ENCODE results near the gene BCAP29.
"Not testable (repeated sequence)": the region's sequence is repeated elsewhere in the genome, so short reads cannot be mapped to it uniquely, and the experiment has no call there.

Gene BCAP29

DNA sequence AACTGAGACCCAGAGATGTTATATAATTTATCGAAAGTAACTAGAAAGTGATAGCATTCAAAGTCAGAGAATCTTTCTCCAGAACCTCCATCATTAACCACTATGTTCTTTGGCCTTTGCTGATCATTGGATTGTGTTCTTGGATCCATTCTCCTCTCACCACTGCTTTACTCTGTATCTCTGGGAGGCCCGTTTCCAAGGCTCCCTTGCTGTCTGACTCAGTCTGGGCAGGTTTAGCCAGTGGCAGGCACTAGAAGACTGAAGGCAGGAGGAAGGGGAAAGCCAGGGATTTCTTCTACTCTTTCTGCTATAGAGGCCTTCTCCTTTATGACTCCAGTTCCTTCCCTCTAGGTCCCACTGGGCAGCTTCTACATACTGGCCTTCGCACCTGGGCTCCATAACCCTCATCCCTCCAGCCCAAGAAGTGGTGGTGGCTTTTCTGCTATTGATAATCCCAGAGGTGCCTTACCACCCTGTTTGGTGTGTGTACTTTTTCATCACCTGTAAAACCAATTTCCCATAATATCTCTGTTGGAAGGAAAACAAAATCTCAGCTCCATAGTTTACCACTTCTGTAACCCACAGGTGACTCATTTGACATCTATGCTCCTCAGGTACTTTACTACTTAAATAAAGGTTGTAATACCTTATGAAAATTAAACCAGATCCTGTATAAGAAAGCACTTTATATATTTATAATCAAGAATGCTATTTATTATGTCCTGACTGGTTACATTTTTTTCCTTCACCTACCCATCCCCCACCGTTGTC, 36.0 kb downstream of the BCAP29 start:
- DNase-seq (ENCODE audit: low read depth in 1 of 2, low spot score in 1 of 2): no peak

DNA sequence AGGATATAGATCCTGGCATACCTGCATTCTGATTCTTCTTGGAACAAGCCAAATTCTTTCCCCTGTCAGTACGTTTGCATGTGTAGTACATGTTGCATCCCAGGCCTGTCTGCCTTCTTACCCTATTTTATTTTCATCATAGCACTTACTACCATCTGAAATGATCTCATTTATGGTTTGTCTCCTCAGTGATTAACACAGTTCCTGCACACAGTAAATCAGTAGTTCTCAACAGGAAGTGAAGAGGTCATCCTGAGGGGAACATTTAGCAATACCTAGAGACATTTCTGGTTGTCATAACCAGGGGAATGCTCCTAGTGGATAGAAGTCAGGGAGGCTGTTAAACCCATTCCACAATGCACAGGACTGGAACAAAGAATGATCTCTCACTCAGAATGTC, 42.4 kb downstream of the BCAP29 start:
- no peak for DNase-seq (ENCODE audit: low read depth in 1 of 2, low spot score in 1 of 2)

DNA sequence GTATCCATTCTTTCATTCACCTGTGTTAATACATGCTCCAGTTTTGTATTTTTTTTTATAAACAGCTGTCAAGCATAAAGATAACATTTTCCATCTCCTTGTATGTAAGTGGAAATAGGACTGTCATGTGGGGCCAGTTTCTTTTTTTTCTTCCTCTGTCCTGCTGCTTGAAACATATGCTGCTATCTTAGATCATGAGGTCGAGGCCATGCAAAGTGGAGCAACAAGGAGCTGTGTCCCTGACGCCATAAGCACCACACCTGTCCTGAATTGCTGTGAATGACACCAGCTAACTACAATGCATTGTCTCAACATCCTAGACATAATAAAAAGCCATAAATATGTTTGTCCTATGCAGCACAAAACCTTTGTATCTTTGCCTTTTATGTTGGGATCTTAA, 42.8 kb downstream of the BCAP29 start:
- DNase-seq (ENCODE audit: low read depth in 1 of 2, low spot score in 1 of 2): no peak

DNA sequence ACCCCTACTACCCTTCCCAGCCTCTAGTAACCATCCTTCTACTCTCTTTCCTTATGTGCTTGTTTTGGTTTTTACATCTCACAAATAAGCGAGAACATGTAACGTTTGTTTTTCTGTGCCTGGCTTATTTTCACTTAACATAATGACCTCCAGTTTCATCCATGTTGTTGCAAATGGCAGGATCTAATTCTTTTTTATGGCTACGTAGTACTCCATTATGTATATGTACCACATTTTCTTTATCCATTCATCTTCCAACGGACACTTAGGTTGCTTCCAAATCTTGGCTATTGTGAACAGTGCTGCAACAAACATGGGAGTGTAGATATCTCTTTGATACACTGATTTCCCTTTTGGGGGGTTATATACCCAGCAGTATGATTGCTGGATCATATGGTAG, 47.0 kb downstream of the BCAP29 start:
- no peak for DNase-seq (ENCODE audit: low read depth in 1 of 2, low spot score in 1 of 2)

DNA sequence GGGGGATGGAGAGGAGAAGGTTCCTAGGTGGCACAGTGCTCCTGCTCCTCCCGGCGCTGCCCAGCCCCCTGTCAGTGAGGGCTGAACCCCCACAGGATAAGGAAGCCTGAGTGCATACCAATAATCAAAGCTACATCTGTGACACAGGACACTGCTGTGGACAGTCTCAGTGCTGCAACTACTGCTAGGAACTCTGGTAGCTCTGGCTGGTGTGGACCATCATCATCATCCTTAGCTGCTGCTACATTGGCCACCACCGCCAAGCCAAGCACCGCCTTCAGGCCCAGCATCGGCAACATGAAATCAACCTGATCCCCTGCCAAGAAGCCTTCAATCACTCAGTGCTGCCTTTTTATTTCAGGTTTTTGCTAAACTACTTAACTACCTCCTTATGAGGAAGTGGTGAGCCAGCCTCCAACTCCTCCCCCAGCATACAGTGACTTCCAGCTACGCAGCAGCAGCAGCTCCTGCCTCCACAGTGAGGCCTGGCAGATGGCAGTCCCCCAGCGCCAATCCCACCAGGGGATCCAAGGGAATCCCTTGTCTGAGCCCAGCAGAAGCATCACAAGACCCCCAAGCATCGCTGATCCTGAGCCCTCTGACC, 48.5 kb downstream of the BCAP29 start:
- DNase-seq (ENCODE audit: low read depth in 1 of 2, low spot score in 1 of 2): no peak

DNA sequence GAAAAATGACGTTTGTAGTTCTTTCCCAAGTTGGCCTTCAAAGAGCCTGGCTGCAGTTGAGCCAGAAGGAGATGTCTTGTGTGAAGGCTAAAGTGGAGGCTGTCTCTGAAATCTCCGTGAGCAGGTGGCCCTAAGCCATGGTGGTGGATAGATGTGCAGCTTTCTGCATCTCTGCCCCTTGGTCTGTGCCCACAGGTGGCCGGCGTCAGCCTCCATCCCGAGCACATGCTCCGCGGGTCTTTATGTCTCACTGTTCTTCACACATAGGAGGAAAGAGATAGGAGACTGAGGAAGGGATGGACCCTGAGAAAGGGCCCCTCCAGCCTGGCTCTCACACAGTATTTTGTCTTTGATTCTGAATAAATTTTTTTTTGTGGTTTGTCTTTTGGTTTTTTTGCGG, 50.3 kb downstream of the BCAP29 start:
- DNase-seq (ENCODE audit: low read depth in 1 of 2, low spot score in 1 of 2): no peak

DNA sequence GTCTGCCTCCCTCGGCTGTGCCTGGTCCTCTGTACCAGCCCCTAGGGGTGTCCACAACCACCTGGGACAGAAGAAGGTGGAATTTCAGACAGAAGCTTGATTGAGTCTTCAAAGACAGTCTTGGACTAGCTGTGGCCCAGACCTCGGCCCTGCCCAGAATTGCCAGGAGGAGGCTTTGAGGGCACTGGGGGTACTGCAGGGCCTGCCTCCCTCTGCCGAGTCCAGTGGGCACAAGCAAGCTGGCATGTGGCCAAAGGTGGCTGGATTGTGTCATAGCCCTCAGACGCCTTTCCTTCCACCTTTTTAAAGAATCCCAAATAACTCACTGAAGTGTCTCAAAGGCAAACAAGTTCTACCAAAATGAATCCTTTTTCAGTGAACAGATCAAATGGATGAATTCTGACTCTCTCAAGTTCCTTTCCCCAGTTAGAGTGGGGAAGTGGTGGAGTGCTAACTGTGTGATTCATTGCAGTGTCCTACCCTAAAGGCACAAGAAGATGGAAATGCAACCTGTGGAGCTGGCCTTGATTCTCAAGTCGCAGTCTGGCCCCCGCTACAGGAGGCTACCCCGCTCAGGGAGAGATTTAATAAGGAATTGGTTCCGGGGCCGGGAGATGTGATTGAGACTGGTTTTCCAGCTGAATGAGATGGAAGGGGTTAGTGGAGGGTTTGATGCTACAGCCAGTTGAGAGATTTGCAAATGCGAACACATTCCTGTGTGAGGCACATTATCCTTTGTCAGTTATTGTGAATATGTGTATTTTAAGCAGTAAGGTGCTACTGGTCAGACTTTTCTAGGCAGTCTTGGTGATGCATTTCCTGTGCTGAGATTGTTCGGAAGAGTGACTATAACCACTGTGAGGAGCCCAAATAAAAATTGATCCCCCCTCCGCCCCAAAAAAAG, 51.8 kb downstream of the BCAP29 start:
- DNase-seq (ENCODE audit: low read depth in 1 of 2, low spot score in 1 of 2): no peak

DNA sequence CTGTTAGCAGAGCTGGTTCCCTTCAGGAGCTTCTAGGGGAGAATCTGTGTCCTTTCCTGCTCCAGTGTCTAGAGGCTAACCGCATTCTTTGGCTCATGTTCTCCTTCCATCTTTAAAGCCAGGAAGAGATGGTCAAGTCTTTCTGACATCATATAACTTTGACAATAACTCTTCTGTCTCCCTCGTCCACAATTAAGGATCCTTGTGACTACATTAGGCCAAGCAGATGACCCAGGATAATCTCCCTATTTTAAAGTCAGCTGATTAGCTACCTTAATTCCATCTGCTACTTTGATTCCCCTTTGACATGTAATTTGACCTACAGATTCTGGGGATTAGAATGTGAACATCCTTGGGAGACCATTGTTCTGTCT, 52.4 kb downstream of the BCAP29 start:
- no peak for DNase-seq (ENCODE audit: low read depth in 1 of 2, low spot score in 1 of 2)

DNA sequence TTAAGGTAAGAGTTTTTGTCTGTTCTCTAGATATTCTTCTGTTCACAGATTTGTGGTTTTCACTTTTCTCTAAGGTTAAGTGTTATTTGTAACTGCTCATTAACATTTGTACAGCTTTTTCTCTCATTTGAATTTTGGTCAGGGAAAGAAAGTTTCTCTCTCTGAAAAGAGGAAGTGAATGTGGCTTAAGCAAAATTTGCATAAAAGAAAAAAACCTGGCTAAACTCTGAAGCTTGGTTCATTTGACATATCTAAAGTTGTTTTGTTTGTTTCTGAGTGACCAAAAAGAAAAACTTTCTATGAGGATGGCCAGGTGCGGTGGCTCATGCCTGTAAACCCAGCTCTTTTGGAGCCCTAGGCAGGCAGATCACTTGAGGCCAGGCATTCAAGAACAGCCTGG, 58.5 kb downstream of the BCAP29 start:
- DNase-seq (ENCODE audit: low read depth in 1 of 2, low spot score in 1 of 2): no peak

DNA sequence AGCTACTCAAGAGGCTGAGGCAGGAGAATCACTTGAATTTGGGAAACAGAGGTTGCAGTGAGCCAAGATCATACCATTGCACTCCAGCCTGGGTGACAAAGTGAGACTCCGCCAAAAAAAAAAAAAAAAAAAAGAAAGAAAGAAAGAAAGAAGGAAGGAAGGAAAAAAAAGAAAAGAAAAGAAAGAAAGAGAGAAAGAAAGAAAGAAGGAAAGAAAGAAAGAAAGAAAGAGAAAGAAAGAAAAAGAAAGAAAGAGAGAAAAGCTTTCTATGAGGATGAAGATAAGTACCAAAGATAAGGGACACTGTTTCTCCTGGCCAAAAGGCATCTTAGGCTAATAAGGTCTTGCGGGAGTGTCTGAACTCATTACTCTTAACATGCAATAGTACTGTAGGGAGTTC, 59.0 kb downstream of the BCAP29 start:
- not testable (repeated sequence) for DNase-seq (ENCODE audit: low read depth in 1 of 2, low spot score in 1 of 2)

DNA sequence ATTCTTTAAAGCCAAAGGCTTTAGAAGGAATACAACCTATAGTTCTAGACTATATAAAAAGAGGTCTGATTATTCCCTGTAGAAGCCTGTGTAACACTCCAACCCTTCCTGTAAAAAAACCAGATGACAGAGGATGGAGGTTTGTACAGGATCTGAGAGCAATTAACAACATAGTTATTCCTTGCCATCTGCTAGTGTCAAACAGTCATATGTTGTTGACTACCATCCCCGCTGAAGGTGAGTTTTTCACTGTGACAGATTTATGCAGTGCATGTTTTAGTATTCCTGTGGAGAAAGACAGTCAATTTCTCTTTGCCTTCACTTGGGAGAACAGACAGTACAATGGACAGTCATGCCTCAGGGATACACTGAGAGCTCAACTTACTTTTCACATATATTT, 61.6 kb downstream of the BCAP29 start:
- DNase-seq (ENCODE audit: low read depth in 1 of 2, low spot score in 1 of 2): no peak

DNA sequence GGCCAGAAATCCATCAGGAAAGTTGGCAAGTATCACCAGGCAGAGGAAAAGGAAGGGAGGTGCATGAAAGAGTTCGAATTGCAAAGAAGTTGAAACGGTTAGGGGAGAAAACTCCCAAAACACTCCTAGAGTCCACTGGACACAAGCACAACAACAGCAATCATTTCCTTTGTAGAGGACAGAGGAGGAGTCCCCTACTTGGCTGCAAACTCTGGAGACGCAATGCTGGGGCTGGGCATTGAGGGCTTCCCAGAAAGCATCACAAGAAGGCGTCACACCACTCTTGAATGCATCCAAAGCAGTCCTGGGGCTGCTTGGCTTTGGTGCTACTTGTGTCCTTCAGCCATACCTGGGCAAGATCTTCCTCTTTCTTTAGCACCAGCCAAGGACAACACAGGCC, 62.5 kb downstream of the BCAP29 start:
- DNase-seq (ENCODE audit: low read depth in 1 of 2, low spot score in 1 of 2): no peak

DNA sequence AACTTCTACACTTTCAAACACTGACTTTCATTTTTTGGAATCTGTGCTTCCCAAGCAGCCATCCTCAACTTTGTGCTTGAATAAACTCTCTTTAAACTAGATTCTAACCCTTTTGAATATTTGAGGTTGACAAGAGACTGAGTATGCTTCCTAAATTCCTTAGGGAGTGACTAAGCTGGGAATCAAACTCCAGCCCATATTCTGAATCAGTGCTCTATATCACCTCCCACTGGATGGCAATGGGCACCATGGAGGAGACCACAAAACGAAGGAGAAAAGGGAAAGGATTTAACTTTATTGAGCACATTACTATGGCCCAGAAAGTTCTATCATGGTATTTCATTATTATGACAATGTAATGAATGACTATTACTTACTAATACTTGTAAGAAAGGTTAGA, 63.4 kb downstream of the BCAP29 start:
- DNase-seq (ENCODE audit: low read depth in 1 of 2, low spot score in 1 of 2): no peak

DNA sequence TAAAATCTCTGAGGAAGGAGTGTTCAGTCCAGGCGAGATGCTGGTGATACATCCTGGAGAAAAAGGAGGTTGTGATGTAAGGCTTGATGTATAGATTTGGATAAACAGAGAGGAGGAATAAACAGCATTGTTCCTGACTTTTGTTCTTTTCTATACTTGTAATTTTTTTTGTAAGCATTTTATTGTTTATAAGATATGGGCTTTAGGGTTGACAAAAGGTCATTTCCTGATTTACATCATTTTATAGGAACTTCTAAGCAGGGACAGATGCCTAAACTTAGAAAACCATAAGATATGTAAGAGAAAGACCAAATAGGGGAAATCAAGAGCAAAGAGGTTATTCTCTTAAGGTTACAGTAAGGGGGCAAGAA, 63.9 kb downstream of the BCAP29 start:
- DNase-seq (ENCODE audit: low read depth in 1 of 2, low spot score in 1 of 2): no peak

DNA sequence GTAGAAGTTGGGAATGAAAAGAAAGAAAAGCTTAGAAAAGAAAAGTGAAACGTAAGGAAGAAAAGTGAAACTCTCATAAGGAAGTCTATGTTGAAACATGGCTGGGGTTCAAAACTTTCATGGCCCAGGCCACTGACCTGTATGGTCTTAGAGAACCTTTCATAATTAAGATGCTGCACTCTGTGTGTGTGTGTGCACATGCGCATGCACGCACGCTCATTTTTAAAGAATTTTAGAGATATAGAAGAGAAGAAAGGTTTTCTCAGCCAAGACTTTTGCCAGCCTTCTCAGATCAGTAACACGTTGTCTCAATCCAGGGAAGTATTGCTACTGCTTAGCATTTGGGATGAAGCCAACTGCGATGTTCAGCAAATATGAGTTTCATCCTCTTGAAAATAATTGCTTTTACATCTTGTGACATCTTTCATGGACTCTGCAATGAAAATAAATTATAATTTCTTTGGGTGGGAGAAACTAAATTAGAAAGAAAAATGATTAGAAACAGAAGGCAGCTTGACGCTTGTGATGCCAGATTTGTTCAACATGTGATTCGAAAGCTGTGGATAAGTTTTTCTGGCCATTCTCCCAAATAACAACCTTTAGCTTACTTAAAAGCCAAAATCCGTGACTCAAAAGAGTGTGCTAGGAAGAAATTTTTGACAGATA, 64.4 kb downstream of the BCAP29 start:
- no peak for DNase-seq (ENCODE audit: low read depth in 1 of 2, low spot score in 1 of 2)

DNA sequence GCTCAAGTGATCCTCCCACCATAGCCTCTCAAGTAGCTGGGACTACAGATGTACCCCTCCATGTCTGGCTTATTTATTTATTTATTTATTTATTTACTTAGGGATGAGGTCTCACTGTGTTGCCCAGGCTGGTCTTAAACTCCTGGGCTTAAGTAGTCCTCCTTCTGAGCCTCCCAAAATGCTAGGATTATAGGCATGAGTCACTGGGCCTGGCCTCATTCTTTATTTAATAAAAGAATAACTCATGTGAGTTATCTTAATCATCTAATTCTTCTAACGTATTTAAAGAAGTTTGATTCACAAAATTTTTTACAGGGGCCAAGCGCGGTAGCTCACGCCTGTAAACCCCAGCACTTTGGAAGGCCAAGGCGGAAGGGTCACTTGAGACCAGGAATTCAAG, 72.6 kb downstream of the BCAP29 start:
- no peak for DNase-seq (ENCODE audit: low read depth in 1 of 2, low spot score in 1 of 2)

DNA sequence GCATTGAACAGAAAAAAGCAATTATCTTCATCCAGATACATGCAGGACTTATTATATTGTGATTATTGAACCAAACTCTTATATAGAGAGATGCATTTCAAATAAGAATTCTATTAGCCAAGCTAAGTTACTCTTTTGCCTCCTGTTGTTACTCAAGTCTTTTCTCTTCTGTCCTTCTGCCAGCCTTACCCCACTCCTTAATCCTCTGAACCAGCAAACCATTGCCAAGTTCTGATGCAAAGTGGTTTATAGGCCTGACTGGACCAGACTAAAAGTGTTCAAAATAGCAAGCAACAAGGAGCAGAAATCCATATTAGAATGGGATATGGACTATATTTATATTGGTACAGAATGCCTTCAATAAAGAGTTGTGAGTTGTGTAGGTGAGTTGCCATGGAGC, 78.4 kb downstream of the BCAP29 start:
- DNase-seq (ENCODE audit: low read depth in 1 of 2, low spot score in 1 of 2): no peak

DNA sequence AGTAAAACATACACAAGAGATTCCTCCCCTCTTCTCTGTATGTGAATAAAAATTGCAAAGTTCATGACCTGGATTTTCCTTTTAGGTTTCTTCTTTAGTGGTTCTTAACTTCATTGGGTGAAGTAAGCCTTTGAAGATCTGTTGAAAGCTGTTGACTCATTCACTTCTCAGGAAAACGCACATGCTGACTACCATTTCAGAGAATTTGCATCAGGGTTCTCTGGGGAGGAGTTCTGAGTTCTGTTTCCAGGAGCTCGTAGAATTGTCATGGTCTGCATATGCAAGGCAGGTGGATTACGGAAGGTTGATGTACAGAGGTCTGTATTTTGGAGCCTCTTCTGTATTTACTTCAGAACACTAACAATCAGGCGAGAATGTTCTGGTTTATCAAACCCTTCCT, 79.6 kb downstream of the BCAP29 start:
- DNase-seq (ENCODE audit: low read depth in 1 of 2, low spot score in 1 of 2): no peak

DNA sequence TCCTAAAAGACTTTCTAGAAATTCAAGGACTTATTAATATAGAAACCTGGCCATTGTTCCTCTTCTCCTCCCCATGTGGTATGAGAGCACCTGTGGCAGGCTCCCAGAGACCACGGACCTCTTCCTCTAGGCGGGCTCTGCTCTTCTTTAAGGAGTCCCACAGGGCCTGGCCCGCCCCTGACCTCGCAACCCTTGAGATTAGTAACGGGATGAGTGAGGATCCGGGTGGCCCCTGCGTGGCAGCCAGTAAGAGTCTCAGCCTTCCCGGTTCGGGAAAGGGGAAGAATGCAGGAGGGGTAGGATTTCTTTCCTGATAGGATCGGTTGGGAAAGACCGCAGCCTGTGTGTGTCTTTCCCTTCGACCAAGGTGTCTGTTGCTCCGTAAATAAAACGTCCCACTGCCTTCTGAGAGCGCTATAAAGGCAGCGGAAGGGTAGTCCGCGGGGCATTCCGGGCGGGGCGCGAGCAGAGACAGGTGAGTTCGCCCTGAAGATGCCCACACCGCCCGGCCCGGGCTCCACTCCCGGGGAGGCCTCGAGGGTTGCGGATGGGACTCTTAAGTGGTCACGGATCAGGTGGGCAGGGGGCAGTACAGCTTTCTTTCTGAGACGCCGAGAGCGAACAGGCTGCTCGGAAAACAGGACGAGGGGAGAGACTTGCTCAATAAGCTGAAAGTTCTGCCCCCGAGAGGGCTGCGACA, 80.5 kb downstream of the BCAP29 start, which contains the start of gene SLC26A4:
TSS of gene SLC26A4 (plus strand) at position 448 of the 700 bp plus-strand sequence. CDS start 814 bp downstream, outside the sequence.
- no peak for DNase-seq (ENCODE audit: low read depth in 1 of 2, low spot score in 1 of 2)

DNA sequence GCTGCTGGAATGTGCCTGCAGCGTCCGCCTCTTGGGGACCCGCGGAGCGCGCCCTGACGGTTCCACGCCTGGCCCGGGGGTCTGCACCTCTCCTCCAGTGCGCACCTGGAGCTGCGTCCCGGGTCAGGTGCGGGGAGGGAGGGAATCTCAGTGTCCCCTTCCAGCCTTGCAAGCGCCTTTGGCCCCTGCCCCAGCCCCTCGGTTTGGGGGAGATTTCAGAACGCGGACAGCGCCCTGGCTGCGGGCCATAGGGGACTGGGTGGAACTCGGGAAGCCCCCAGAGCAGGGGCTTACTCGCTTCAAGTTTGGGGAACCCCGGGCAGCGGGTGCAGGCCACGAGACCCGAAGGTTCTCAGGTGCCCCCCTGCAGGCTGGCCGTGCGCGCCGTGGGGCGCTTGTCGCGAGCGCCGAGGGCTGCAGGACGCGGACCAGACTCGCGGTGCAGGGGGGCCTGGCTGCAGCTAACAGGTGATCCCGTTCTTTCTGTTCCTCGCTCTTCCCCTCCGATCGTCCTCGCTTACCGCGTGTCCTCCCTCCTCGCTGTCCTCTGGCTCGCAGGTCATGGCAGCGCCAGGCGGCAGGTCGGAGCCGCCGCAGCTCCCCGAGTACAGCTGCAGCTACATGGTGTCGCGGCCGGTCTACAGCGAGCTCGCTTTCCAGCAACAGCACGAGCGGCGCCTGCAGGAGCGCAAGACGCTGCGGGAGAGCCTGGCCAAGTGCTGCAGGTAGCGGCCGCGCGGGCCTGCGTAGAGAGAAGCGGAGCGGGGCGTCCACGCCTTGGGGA, 81.2 kb downstream of the BCAP29 start:
- DNase-seq (ENCODE audit: low read depth in 1 of 2, low spot score in 1 of 2): peak in 1 of 2 donors; percentile 34

All from stimulated activated CD4-positive, alpha-beta T cell treated with anti-CD3 and anti-CD28 coated beads, Interleukin-15, amount 100 ng/mL, for 1 hour (primary cell).